Mesothelial cell of epicardium (in vitro differentiated cells): ENCODE measurements around the gene STK38L. TPM values are rescaled to one million over a fixed set of nuclear protein-coding genes. Genes with fewer than 3 reads are reported as not detected.

Experiments used
- DNase-seq, 2 experiments: peaks; one replicate each; pipeline ENCODE4 v3.0.0; 2021; ENCODE audit warnings: low spot score in 2 of 2; ENCODE audit not compliant: unreplicated experiment in 2 of 2
- H3K27ac Mint-ChIP-seq: 2 replicates; pipeline ENCODE4 v1.8.0; 2021; ENCODE audit warnings: mixed read lengths
- H3K27me3 Mint-ChIP-seq: 2 replicates; pipeline ENCODE4 v1.8.0; 2021; ENCODE audit warnings: low read depth, mixed read lengths
- H3K36me3 Mint-ChIP-seq: 2 replicates; pipeline ENCODE4 v1.8.0; 2021; ENCODE audit warnings: mixed read lengths
- H3K4me1 Mint-ChIP-seq: 2 replicates; pipeline ENCODE4 v1.8.0; 2021; ENCODE audit warnings: mixed read lengths
- H3K4me3 Mint-ChIP-seq: 2 replicates; pipeline ENCODE4 v1.8.0; 2021; ENCODE audit warnings: mild to moderate bottlenecking, moderate library complexity, mixed read lengths
- H3K9me3 Mint-ChIP-seq: 2 replicates; pipeline ENCODE4 v1.8.0; 2021; ENCODE audit warnings: mixed read lengths
- total RNA-seq: library from RNA; stranded (reverse); gene quantifications from 3 replicates; pipeline ENCODE4 v1.2.1, GENCODE V29; 2021
- TF ChIP-seq, protein P1 (sequence below): fragments of 200-600 bp; sonication (generic); IDR thresholded peaks from one replicate; pipeline ENCODE4 v1.5.0; 2021; ENCODE audit warnings: antibody characterized with exemption; ENCODE audit not compliant: unreplicated experiment

The STK38L gene
- total RNA-seq, 1 donor from 2014 or later, result 48.2 TPM

GRCh38 chr12:27332714-27333402 is 88.8 kb downstream of the STK38L start, which contains the start of gene BMAL2:
Gene BMAL2 (plus strand): TSS chr12:27332836. CDS start chr12:27333073, 237 bp downstream.
- Mint-ChIP-seq H3K27me3 (peaks cover 56% of the 10 kb centered on the region), H3K4me1 (peaks cover 30% of the 10 kb centered on the region), H3K4me3 (peak within 1 kb of the TSS; percentile 93), H3K27ac (peak within 1 kb of the TSS; percentile 73), H3K9me3 (no peaks in the 10 kb centered on the region), H3K36me3 (peaks cover 2% of the 10 kb centered on the region)
- peak; percentile 30 to 65 for DNase-seq
- TF ChIP-seq, protein P1, sequence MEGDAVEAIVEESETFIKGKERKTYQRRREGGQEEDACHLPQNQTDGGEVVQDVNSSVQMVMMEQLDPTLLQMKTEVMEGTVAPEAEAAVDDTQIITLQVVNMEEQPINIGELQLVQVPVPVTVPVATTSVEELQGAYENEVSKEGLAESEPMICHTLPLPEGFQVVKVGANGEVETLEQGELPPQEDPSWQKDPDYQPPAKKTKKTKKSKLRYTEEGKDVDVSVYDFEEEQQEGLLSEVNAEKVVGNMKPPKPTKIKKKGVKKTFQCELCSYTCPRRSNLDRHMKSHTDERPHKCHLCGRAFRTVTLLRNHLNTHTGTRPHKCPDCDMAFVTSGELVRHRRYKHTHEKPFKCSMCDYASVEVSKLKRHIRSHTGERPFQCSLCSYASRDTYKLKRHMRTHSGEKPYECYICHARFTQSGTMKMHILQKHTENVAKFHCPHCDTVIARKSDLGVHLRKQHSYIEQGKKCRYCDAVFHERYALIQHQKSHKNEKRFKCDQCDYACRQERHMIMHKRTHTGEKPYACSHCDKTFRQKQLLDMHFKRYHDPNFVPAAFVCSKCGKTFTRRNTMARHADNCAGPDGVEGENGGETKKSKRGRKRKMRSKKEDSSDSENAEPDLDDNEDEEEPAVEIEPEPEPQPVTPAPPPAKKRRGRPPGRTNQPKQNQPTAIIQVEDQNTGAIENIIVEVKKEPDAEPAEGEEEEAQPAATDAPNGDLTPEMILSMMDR, result no peak

DNA sequence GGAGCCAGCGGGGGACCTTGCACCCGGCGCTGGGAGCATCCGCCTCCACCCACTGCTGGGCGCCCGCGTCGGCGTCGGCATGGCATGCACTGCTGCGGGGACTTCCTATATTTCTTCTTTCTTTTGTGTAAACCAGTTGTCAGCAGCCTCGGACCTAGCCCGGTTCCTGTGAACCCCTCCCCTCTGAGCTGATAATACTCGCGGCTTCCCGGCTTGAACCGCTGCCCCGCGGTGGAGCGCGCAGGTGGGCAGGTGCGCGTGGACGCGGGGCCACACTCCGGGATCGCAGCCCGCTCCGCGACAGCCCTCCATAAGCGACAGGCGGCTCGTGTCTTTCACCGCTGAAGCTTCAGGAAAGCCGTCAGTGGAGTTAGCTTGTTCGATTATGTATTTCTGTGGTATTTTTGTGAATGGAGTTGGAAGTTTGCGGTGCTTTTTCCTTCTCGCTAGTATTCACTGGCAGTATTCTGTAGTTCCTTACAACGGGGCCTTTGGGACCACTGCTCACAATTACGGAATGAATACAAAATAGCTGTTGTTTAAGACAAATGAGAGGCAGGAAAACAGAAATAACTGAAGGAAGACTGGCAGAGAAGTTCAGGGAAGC is 89.4 kb downstream of the STK38L start:
- Mint-ChIP-seq H3K27ac (no peak overlapping the region), H3K27me3 (peaks cover 57% of the 10 kb centered on the region)

DNA sequence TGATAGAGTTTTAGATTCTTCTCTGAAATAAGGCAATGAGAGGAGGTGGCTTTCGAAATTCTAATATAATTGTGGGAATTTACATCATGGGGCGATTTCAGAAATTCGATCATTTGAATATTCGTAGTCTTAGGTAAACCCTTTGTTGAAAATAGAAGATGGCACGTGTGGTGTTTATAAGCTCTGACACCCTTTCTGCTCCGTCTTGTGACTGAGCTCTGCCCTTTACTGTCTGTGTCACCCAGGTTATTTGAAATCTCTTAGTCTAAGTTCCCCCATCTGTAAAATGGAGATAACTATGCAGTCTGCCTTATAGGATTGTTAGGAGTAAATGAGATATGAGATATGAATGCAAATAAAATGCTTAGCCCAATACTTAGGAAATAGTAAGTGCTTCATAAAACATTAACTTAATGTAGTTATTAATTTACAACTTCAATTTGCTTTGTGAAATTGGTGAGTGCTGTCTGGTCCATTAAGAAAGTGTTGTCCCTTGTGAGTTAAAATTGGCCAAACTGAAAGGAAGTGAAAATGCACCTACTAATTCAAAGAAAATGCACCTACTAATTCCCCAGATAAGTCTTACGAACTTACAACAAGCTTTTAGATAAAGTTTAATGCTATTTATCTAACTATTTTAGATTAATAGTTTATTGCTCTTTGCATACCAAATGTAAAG is 90.1 kb downstream of the STK38L start:
- Mint-ChIP-seq H3K36me3 (no peaks in the 10 kb centered on the region), H3K27ac (no peak overlapping the region), H3K4me1 (peaks cover 30% of the 10 kb centered on the region), H3K27me3 (peaks cover 57% of the 10 kb centered on the region), H3K9me3 (peaks cover 3% of the 10 kb centered on the region), H3K4me3 (peak overlapping the region; percentile 93)
- TF ChIP-seq, protein P1, result no peak
- DNase-seq, result no peak

More for the DNA sequence above, 89.4 kb downstream of the STK38L start:
- TF ChIP-seq, protein P1, result no peak
- H3K36me3 Mint-ChIP-seq, result no peaks in the 10 kb centered on the region
- peak overlapping the region; percentile 93 for H3K4me3 Mint-ChIP-seq
- H3K9me3 Mint-ChIP-seq, result no peaks in the 10 kb centered on the region
- H3K4me1 Mint-ChIP-seq, result peaks cover 30% of the 10 kb centered on the region
- peak in 1 of 2 experiments; percentile 45 for DNase-seq

DNA sequence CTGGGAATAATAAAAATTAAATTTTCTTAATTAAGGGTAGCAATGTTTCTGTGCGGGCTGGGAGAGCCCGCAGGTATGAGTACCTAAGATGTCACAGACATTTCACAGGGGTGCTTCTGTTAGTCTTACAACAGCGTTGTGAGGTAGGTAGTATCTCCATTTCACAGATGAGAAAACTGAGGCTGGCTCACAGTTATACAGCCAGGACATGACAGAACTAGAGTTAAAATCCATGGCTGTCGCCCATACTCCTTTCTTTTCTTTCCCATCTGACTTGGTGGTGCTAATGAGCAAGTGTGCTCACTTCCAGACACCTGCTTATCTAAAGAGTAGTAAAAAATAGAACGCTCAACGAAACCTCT is 90.6 kb downstream of the STK38L start:
- Mint-ChIP-seq H3K36me3 (no peaks in the 10 kb centered on the region), H3K9me3 (peaks cover 4% of the 10 kb centered on the region), H3K4me3 (no peak overlapping the region), H3K27ac (no peak overlapping the region), H3K27me3 (peaks cover 57% of the 10 kb centered on the region), H3K4me1 (peaks cover 30% of the 10 kb centered on the region)
- DNase-seq, result no peak
- TF ChIP-seq, protein P1, result no peak

GRCh38 chr12:27335364-27336281 is 91.5 kb downstream of the STK38L start:
- TF ChIP-seq, protein P1, result no peak
- Mint-ChIP-seq H3K9me3 (peaks cover 8% of the 10 kb centered on the region), H3K4me1 (peaks cover 27% of the 10 kb centered on the region), H3K36me3 (no peaks in the 10 kb centered on the region), H3K4me3 (no peak overlapping the region), H3K27ac (no peak overlapping the region), H3K27me3 (peaks cover 52% of the 10 kb centered on the region)
- DNase-seq, result no peak
